ENCODE measurements around the gene C1S. TPM values are rescaled to one million over a fixed set of nuclear protein-coding genes. Genes with fewer than 3 reads are reported as not detected.
A peak's percentile ranks its signal among the peaks of the same experiment; 100 is the strongest.
"Not testable (repeated sequence)": the region's sequence is repeated elsewhere in the genome, so short reads cannot be mapped to it uniquely, and the experiment has no call there.

Gene C1S
- 100 to 1,000 TPM in 2 of 4 donors, 10 to 100 TPM in 2; 55.9 to 187 (median 108) TPM for total RNA-seq

DNA sequence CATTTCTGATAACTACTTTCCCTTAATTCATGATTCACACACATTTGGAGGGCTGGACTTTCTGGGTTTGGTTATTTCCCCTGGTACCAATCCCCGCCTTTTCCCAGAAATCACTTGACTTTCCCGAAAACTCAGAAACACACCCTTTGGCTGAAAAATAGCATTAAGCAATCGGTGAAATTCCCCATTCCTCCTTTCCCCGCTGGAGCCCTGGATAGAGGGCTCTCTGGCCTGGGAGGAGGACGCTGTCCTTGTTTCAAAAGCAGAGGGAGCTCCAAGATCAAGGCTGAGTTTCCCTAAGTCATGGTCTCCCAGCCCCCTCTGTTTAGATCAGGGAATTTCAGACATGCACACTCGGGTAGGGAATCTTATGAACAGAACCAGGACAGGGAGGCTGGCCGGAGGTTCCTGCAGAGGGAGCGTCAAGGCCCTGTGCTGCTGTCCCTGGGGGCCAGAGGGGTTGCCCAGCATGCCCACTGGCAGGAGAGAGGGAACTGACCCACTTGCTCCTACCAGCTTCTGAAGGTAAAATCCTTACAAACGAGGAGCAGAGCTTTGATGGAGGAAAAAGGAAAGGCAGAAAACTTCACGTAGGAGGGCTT, at the start of gene C1S:
Gene C1S, plus strand, starts transcription at position 366 of the 602 bp plus-strand sequence. CDS start 1,195 bp downstream, outside the sequence.
- Histone ChIP-seq H3K27ac (peak within 1 kb of the TSS; percentile 60 to 87 (median 66)), H3K36me3 (no peaks in the 10 kb centered on the region), H3K4me1 (no peaks in the 10 kb centered on the region), H3K27me3 (no peaks in the 10 kb centered on the region), H3K9me3 (no peaks in the 10 kb centered on the region), H3K4me3 (peak within 1 kb of the TSS; percentile 12 to 45 (median 24))
- DNase-seq: peak in 1 of 3 donors; percentile 65
- no peak for TF ChIP-seq POLR2A (IDR thresholded peaks at IDR 0.05)
- TF ChIP-seq CTCF (IDR thresholded peaks at IDR 0.05): peak in 5 of 6 experiments; percentile 14 to 61 (median 52)

DNA sequence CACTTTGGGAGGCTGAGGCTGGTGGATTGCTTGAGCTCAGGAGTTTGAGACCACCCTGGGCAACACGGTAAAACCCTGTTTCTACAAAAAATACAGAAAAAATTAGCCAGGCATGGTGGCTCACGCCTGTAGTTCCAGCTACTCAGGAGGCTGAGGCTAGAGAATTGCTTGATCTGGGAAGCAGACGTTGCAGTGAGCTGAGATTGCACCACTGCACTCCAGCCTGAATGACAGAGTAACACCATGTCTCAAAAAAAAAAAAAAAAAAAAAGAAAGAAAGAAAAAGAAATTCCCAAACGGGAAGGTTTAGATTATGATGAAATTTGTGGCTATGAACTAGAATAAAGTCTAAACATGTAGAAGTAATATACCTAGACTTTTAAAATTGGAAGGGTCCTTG, 49.1 kb upstream of the C1S start:
- H3K4me3 ChIP-seq, DNase-seq, H3K27ac ChIP-seq, H3K9me3 ChIP-seq, H3K27me3 ChIP-seq: not testable (repeated sequence)
- Histone ChIP-seq H3K4me1 (peaks cover 0 to 20% (median 0%) of the 10 kb centered on the region in 4 donors), H3K36me3 (peaks cover 0 to 25% (median 0%) of the 10 kb centered on the region in 3 donors)

- no peak overlapping the region for H3K4me3 ChIP-seq
- no peak overlapping the region for H3K27ac ChIP-seq
- H3K27me3 ChIP-seq: no peaks in the 10 kb centered on the region
- no peak for DNase-seq
- no peaks in the 10 kb centered on the region for H3K9me3 ChIP-seq
- TF ChIP-seq CTCF (IDR thresholded peaks at IDR 0.05): no peak
- TF ChIP-seq POLR2A (IDR thresholded peaks at IDR 0.05): no peak
- H3K36me3 ChIP-seq: peaks cover 0 to 25% (median 0%) of the 10 kb centered on the region in 3 donors
- peaks cover 0 to 27% (median 1%) of the 10 kb centered on the region in 4 donors for H3K4me1 ChIP-seq
These were observed 48.4 kb upstream of the C1S start for GRCh38 chr12:7012024-7012607.

DNA sequence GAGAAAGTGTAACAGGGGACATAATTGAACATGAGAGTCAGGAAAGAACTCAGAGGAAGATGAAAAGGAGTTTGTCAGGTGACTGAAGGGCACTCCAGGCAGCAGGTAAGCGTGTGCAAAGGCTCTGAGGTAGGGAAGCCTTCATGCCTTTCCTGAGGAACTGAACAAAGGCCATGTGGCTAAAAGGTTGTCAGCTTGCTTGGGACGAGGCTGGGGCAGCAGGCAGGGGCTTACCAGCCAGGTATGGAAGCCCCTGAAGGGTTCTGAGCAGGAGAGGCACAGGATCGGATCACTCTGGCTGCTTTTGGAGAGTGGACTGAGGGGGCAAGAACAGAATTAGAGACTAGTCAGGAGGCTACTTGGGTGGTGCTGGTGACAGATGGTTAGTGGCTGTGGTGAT, 47.4 kb upstream of the C1S start:
- Histone ChIP-seq H3K4me1 (peaks cover 0 to 31% (median 2%) of the 10 kb centered on the region in 4 donors), H3K36me3 (peaks cover 0 to 25% (median 0%) of the 10 kb centered on the region in 3 donors), H3K9me3 (no peaks in the 10 kb centered on the region), H3K27ac (no peak overlapping the region), H3K27me3 (no peaks in the 10 kb centered on the region), H3K4me3 (no peak overlapping the region)
- no peak for DNase-seq
- TF ChIP-seq POLR2A (IDR thresholded peaks at IDR 0.05) (no peak), CTCF (IDR thresholded peaks at IDR 0.05) (no peak)

DNA sequence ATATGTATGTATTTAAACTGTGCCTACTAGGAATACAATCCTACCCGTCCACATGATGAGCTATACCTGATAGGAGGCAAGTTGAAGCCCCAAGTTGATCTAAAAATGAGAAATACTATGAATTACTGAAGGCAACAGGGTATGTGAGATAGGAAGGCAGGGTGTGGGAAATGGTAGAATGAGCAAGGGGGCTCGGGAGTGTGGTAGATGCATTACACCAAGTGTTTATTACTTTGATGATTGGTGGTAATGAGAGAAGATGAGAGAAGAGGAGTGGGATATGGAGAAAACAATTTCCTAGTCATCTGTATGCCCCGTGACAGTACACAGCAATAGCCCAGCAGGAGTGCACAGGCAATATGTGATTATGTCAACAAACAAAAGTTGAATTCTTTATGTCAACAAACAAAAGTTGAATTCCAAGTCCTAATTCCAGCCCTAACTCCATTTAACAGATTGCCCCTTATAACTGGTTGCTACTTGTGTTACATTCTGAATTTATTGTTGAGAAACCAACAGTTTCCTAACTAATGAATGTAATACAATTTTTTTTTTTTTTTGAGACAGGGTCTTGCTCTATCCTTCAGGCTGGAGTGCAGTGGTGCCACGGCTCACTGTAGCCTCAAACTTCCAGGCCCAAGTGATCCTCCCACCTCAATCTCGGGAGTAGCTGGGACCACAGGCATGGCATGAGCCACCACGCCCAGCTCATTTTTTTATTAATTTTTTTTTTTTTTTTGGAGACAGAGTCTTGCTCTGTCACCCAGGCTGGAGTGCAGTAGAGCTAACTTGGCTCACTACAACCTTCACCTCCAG, 44.8 kb upstream of the C1S start:
- Histone ChIP-seq H3K4me1 (peaks cover 0 to 36% (median 4%) of the 10 kb centered on the region in 4 donors), H3K36me3 (peaks cover 0 to 22% (median 0%) of the 10 kb centered on the region in 3 donors), H3K27ac (no peak overlapping the region), H3K9me3 (no peaks in the 10 kb centered on the region), H3K4me3 (peak overlapping the region in 2 of 4 donors; percentile 74 to 87), H3K27me3 (no peaks in the 10 kb centered on the region)
- no peak for DNase-seq
- no peak for TF ChIP-seq POLR2A (IDR thresholded peaks at IDR 0.05)
- no peak for TF ChIP-seq CTCF (IDR thresholded peaks at IDR 0.05)
